ENCODE measurements around the gene NFKB1. TPM values are rescaled to one million over a fixed set of nuclear protein-coding genes. Genes with fewer than 3 reads are reported as not detected.

The NFKB1 gene
- total RNA-seq, 1 donor from 2014 or later, result 20.6 TPM

- TF ChIP-seq CTCF (conservative IDR thresholded peaks at IDR 0.05), result no peak
- H3K4me3 Mint-ChIP-seq, result no peak overlapping the region
- no peak overlapping the region for H3K27ac Mint-ChIP-seq
- peaks cover 5% of the 10 kb centered on the region for H3K27me3 Mint-ChIP-seq
- H3K9me3 Mint-ChIP-seq, result no peaks in the 10 kb centered on the region
- no peaks in the 10 kb centered on the region for H3K36me3 Mint-ChIP-seq
- peaks cover 10% of the 10 kb centered on the region for H3K4me1 Mint-ChIP-seq (ENCODE audit: unreplicated experiment)
- no peak for DNase-seq (ENCODE audit: extremely low spot score, unreplicated experiment)
These were observed 8.5 kb upstream of the NFKB1 start for GRCh38 chr4:102492531-102493241.

DNA sequence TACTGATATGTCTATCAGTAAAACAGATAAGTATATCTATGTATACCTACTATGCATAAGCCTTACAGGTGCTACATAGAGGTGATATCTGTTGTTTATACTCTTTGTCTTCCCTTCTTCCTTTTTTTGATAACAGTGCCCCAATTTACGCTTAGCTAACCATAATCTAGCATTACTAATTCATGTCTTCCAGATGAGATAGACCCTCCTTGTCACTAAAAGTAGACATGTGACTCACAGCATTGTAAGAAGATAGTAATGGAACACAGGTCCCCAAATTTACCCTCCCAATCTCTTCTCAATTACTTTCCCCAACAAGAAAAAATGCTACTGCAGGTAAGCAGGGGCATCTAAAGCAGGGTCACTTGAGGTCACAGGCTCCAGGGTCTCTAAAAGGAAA lies 7.9 kb upstream of the NFKB1 start:
- Mint-ChIP-seq H3K36me3 (no peaks in the 10 kb centered on the region), H3K27me3 (peaks cover 5% of the 10 kb centered on the region), H3K9me3 (no peaks in the 10 kb centered on the region), H3K4me1 (ENCODE audit: unreplicated experiment) (peaks cover 10% of the 10 kb centered on the region), H3K4me3 (no peak overlapping the region), H3K27ac (no peak overlapping the region)
- no peak for DNase-seq (ENCODE audit: extremely low spot score, unreplicated experiment)
- no peak for TF ChIP-seq CTCF (conservative IDR thresholded peaks at IDR 0.05)

DNA sequence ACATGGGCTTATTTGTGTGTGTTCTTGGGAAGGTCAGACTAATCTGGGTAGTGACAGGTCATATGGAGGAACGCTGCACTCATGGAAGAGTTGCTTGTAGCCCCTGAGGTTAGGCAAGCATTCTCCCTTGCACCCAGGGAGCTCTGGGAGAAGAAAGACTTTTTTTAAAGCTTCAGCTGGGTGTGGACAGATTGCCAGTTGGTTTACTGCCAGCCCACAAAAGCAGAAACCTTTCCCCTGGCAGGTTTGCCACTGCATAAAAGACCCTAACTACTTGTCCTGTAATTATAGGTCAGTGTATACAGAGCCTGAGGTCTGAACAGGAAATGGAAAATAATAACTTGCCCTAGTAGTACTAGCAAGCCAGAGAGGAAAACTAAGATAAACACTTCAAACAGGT lies 7.4 kb upstream of the NFKB1 start:
- H3K4me1 Mint-ChIP-seq (ENCODE audit: unreplicated experiment), result peaks cover 10% of the 10 kb centered on the region
- TF ChIP-seq CTCF (conservative IDR thresholded peaks at IDR 0.05), result no peak
- H3K27ac Mint-ChIP-seq, result no peak overlapping the region
- peaks cover 2% of the 10 kb centered on the region for H3K9me3 Mint-ChIP-seq
- no peak overlapping the region for H3K4me3 Mint-ChIP-seq
- no peaks in the 10 kb centered on the region for H3K36me3 Mint-ChIP-seq
- DNase-seq (ENCODE audit: extremely low spot score, unreplicated experiment), result no peak
- peaks cover 4% of the 10 kb centered on the region for H3K27me3 Mint-ChIP-seq

GRCh38 chr4:102494603-102495002 lies 6.6 kb upstream of the NFKB1 start:
- no peak overlapping the region for H3K4me3 Mint-ChIP-seq
- H3K9me3 Mint-ChIP-seq, result peaks cover 4% of the 10 kb centered on the region
- no peak for DNase-seq (ENCODE audit: extremely low spot score, unreplicated experiment)
- peaks cover 10% of the 10 kb centered on the region for H3K4me1 Mint-ChIP-seq (ENCODE audit: unreplicated experiment)
- H3K27me3 Mint-ChIP-seq, result peaks cover 3% of the 10 kb centered on the region
- TF ChIP-seq CTCF (conservative IDR thresholded peaks at IDR 0.05), result no peak
- H3K36me3 Mint-ChIP-seq, result no peaks in the 10 kb centered on the region
- H3K27ac Mint-ChIP-seq, result no peak overlapping the region

GRCh38 chr4:102497986-102498385 lies 3.2 kb upstream of the NFKB1 start:
- TF ChIP-seq CTCF (conservative IDR thresholded peaks at IDR 0.05), result no peak
- no peak for DNase-seq (ENCODE audit: extremely low spot score, unreplicated experiment)
- peaks cover 10% of the 10 kb centered on the region for H3K4me1 Mint-ChIP-seq (ENCODE audit: unreplicated experiment)
- H3K4me3 Mint-ChIP-seq, result no peak overlapping the region
- no peaks in the 10 kb centered on the region for H3K36me3 Mint-ChIP-seq
- peaks cover 4% of the 10 kb centered on the region for H3K9me3 Mint-ChIP-seq
- H3K27me3 Mint-ChIP-seq, result peaks cover 3% of the 10 kb centered on the region
- no peak overlapping the region for H3K27ac Mint-ChIP-seq
